Adipose tissue (tissue), 3 donors: ENCODE measurements around the gene GIT1. TPM values are rescaled to one million over a fixed set of nuclear protein-coding genes. Genes with fewer than 3 reads are reported as not detected.

Experiments
- H3K27ac ChIP-seq: one replicate; pipeline ENCODE4 v1.5.1; 2013; ENCODE audit warnings: low read depth, low read length
- WGBS, 3 donors: extraction: QIAGEN DNeasy Blood & Tissue Kit; methylation state at CpG; one replicate each; pipeline ENCODE4 v1.1.7; 2013; 5-methylcytosine and 5-hydroxymethylcytosine counted together
- polyA plus RNA-seq, 3 donors: library from polyadenylated mRNA; stranded (reverse); fragments of 200-250 nt; gene quantifications; one replicate each; pipeline ENCODE4 v1.2.3, GENCODE V29; 2013
- donor health status: healthy with polysubstance abuse.
- donor health status: Bipolar disorder and iron deficiency.
- donor health status: healthy.

Gene GIT1
- polyA plus RNA-seq, 3 donors: 14.6 to 36.8 (median 30.2) TPM

DNA sequence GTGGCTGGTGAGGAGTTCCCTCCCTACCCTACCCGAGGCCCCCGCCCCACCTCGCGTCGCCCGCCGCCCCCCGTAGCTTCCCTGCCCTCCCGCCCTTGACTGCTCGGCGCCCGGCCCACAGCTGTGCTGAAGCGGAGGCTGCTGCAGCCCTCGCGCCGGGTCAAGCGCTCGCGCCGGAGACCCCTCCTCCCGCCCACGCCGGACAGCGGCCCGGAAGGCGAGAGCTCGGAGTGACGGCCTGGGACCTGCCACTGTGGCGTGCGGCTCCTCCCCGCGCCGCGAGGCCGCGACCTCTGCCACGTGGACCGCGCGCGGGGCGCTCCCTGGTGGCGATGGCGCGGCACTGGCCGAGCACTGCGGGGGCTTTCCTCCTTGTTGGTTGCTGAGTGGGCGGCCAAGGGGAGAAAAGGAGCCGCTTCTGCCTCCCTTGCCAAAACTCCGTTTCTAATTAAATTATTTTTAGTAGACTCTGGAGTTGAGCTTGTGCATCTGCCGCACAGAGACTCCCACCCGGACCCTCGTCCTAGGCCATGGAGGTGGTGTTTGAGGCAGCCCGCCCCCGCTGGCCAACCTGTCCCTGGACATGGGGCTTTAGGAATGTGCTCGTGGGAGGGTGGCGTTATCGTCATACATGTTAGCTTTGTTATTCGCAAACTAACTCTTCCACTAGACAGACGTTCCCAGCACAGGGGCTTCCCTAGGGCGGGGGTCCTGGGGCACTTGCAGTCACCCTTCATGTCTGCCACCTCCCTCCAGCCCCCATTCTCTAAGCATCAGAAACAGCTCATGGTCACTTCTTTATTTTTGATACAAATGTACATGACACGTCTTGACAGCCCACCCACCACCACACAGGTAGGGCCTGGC lies 16.5 kb downstream of the GIT1 start:
- no peak overlapping the region for H3K27ac ChIP-seq
- WGBS, 3 donors: 19 to 35% (median 24%) methylated on average over 36 to 62 of the region's 62 CpGs

DNA sequence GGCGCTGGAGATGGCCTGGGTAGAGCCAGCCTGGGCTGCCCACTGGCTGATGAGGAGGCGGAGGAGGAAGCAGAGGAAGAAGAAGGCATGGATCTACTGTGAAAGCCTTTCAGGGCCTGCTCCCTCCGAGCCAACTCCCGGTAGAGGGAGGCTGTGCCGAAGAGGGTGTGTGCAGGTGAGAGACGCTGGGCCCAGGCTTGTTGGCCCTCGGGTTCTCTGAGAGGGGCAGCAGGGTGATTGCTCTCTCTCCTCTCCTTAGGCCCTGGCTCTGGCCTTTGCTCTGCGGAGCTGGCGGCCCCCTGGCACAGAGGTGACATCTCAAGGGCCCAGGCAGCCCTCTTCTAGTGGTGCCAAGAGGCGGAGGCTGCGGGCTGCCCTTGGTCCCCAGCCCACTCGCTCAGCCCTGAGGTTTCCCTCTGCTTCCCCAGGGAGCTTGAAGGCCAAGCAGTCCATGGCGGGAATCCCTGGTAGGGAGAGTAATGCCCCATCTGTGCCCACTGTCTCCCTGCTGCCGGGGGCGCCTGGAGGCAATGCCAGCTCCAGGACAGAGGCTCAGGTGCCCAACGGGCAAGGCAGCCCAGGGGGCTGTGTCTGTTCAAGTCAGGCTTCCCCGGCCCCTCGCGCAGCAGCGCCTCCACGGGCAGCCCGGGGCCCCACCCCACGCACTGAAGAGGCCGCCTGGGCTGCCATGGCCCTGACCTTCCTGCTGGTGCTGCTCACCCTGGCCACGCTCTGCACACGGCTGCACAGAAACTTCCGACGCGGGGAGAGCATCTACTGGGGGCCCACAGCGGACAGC lies 17.4 kb downstream of the GIT1 start:
- no peak overlapping the region for H3K27ac ChIP-seq
- WGBS, 3 donors: 48 to 52% (median 50%) methylated on average over 25 to 30 of the region's 30 CpGs

DNA sequence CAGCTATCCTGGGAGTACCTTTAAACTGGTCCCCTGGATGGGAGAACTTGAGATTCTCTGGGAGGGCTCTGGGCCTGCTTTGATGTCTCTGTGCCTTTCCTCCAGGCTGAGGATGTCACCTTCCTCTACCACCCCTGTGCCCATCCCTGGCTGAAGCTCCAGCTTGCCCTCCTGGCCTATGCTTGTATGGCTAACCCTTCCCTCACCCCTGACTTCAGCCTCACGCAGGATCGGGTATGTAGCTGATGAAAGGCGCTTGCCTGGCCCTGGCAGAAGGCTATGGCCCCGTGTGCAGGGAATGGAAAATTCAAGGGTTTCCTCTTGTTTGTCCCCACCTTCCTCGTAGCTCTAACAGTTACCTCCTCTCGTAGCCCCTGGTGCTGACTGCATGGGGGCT lies 18.0 kb downstream of the GIT1 start:
- H3K27ac ChIP-seq: no peak overlapping the region
- WGBS, 3 donors: 82 to 91% (median 88%) methylated on average over 6 of the region's 6 CpGs

DNA sequence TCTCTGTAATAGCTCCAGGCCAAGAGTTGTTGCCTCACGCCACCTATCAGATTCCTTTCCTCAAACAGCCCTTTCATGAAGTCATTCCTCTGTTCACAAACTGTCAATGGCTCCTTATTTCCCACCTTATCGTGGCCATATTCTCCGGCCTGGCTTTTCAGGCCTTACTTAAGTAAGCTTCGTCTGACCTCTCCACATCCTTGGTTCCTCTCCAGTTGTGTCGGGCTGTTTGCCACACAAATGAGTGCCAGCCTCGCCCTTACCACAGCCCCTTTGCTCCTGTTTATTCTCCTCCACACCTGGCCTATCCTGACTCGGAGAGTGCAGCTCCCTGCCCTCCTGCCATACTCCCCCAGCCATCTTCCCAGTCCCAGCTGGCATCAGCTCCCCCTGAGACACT lies 18.9 kb downstream of the GIT1 start:
- WGBS, 3 donors: 72 to 78% (median 77%) methylated on average over 7 of the region's 7 CpGs
- no peak overlapping the region for H3K27ac ChIP-seq

DNA sequence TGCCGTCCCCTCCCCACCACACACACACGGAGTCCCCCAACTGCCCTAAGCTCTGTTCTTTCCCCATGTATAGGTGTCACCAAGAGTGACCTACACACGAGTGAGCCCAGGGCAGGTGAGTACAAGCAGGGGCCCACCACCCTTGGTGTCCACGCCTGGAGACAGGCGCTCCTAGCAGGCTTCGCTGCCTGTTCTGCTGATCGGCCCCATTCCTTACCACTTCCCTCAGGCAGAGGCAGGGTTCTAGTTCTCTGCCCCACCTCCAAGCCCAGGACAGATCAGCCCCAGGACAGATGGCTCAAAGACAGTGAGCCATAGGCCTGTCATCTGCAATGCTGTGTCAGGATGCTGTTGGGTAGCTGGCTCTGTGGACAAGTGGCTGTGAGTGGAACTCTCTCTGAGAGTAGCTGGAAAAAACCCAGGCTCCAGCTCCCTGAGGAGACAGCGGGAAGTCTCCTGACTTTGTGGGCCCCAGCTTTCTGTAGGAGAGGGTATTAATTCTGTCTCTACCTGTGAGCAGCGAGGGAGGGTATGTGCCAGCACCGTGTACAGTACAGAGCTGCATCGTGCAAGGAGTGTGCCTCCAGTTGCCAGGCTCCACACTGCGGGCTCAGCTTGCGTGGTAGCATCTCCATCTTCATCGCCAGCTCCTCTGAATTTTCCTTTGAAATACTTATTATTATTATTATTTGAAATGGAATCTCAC lies 20.1 kb downstream of the GIT1 start:
- no peak overlapping the region for H3K27ac ChIP-seq
- WGBS, 3 donors: 60 to 67% (median 63%) methylated on average over 14 of the region's 14 CpGs

DNA sequence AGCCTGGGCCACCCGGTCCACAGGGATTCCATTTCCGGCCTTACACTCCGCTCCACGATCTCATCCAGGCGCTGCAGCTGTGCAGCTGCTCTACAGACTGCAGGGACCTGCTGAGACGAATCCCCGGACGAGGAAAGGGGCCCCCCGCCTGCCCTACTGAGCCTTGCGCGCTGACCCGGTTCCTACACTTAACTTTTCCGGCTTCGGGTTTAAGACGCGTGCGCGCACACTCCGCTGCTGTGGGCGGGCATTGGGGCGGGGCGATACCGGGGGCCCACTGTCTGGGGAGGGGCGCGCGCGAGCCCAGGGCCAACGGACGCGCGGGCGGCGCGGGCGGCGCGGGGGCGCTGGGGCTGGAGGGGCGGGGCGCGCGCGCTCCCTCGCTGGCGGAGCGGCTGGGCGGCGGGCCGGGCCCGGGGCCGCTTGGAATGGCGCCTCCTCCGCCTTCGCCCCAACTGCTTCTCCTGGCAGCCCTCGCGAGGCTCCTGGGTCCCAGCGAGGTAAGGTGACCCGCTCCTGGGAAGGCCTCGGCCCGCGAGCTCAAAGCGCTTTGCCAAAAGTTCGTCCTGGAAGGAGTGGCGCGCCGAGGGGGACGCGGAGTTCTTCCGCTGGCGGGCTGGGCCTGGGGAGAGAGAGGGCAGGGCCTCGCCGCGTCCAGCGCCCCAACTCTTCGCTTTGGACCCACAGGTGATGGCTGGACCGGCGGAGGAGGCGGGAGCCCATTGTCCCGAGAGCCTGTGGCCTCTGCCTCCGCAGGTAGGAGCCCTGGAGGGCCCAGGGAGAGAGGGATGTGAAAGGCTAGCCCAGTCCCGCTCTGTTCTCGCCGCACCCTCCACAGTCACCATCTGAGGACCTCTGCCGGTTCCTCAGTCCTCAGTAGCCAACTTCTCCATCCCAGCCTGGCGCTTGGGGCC lies 20.9 kb downstream of the GIT1 start, which contains the start of gene TP53I13:
TP53I13 (plus strand) TSS at position 371 of the 914 bp plus-strand sequence; CDS start at position 429, 58 bp downstream.
- WGBS, 3 donors: 1 to 2% (median 2%) methylated on average over 65 to 84 of the region's 85 CpGs
- no peak within 1 kb of the TSS for H3K27ac ChIP-seq

DNA sequence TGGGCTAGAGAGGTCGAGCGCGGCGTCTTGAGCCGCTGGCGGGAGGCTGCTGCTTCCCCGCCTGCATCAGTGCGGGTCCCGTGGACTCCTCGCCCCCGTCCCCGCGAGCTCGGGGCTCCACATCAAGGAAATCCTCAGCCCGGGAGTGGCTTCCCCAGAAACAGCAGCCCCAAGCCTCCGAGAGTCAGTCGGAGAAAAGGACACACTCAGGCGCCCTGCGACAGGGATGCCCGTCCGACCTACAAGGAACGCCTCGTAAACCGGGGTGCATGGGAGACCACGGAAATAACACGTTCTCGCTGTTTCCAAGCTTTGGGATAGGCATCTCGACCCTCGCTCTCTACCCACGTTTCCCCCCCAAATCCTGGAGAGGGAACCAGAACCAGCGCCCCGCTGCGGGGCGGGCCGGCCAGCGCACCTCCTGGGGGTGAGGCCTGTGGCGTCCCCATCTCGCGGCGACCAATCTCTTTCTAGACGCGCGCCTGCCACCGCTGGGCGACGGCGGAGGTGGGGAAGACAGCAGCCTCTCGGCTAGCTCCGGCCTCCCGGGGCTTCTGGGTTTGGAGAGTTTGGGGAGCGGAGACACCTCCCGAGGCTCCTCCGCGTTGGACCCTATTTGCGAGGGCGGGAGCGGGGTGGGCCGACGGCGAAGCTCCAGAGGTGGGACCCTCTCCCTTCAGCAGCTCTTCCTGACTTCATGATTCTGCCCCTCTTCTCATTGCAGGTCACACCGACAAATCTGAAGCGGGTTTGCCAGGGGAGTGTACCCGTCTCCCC lies 21.7 kb downstream of the GIT1 start:
- no peak overlapping the region for H3K27ac ChIP-seq
- 0% methylated on average over 56 to 63 of the region's 63 CpGs for WGBS, 3 donors

DNA sequence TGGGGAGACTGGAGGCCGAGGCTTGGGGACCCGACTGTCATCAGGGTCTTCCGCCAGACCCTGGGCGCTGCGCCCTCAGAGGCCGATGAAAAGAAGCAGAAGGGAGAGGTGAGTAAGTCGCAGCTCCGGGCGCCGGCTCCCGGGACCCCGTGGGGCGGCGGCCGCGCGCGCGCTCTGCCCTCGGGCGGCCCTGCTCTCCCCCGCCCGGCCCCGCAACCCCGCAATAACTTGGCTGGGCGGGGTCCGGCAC lies 22.2 kb downstream of the GIT1 start:
- 0% methylated on average over 11 to 27 of the region's 27 CpGs for WGBS, 3 donors
- H3K27ac ChIP-seq: no peak overlapping the region

DNA sequence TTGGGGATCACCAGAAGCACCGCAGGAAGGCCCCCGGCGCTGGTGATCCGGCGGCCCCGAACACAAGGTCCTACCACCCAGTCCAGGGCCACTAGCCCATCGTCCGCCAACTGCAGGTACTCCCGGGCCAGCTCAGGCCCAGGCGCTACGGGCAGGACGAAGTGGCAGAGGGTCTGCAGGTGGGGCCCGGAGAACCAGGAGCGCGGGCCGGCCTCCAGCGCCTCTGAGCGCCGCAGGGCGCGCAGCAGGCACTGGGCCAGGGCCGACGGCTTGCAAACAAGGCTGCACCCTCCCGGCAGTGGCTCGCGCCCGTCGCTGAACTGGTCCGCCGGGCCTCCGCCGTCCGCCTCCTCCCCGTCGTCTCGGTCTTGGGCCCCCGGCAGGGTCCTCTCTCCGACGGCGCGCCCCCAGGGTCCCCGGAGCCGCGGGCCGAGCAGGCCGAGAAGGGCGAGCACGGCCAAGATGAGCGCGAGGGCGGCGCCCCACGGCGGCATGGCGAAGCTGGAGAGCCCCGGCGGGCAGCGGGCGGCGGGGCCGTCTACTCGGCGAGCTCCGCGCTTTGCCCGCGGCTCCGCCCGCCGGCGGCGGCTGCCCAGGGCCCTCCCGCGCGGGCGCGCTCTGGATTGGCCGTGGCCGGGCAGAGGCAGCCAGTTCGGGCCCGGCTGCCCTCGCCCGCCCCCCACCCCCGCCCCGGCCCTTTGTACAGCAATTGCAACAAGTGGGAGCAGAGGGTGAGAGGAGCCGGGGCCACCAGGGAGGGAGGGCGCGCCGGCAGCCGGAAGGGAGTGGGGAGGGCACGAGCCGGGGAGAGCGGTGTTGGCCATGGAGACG lies 22.8 kb downstream of the GIT1 start, which contains the start of gene ABHD15:
ABHD15 (minus strand) TSS at position 565 of the 831 bp plus-strand sequence; CDS start at position 494, 71 bp downstream.
- H3K27ac ChIP-seq: no peak within 1 kb of the TSS
- WGBS, 3 donors: 1 to 3% (median 2%) methylated on average over 31 to 93 of the region's 94 CpGs

DNA sequence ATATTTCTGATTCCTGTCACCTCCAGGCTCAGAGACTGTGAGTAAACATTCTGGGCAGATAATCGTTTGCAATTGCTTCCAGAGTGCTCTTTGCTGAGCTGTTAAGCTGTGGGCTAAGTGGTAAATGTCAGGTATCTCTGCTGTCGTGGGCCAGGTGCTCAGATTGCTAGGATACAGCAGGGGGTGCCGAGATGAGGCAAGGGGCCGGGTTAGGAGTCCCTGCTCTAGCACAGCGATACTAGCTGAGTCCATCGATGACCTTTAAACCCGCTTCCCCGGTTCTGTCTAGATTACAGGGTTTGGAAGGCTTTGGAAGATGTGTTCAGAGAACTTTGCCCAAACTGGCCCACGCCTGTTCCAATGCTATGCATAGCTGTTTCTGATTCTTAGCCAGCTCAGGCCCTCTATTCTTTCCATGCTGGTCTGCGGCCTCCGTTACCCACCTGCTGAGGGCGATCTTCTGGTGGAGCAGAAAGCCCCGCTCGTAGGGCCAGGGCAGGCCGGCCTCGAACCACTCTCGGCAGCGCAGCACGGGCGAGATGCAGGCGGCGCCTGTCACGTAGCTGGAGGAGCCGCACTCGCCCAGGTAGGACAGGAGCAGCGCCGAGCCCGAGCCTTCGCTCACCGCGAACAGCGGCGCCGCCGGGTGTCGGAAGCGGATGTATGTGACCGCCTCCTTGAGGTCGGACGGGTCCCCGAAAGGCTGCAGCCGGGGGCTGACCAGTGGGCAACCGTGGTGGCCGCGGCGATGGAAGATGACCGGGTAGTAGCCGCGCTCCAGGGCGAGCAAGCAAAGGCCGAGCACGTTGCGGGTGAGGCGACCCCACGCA lies 23.6 kb downstream of the GIT1 start:
- WGBS, 3 donors: 13 to 23% (median 15%) methylated on average over 49 to 55 of the region's 55 CpGs
- H3K27ac ChIP-seq: no peak overlapping the region

DNA sequence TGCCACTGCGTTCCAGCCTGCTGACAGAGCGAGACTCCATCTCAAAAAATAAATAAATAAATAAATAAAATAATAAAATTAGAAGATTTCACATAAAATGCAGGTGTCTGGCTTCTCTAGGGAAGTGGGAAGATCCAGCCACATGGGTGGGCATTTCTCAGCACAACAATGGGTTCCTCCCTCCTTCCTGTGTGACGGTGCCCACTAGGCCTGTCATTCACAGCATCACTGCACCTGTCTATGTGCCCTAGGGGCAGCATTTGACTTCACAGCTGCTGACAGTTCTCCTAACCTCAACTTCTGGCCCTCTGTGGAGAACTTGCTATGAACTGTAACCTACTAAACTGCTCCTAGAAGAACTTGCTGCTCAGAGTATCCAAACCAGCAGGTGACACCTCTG lies 25.6 kb downstream of the GIT1 start:
- 87 to 100% (median 93%) methylated on average over 3 of the region's 3 CpGs for WGBS, 3 donors

DNA sequence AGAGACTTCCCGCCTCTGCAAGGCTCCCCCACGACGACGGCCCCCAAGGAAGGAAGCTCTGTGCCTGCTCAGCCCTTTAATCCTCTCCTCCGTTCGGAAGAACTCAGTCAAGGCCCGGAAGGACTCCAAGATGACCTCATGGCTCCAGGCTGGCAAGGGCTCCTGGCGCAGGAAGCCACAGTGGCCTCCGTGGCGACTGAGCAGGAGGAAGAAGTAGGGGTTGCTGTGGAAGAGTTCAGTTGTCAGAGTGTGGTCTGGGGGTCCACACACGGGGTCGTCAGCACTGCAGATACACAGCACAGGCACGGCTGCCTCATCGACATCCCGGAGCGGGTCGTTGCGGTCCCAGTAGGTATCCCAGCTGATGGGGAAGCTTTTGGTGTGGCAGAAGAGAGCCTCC lies 26.8 kb downstream of the GIT1 start:
- H3K27ac ChIP-seq: no peak overlapping the region

More for the DNA sequence above, 25.6 kb downstream of the GIT1 start:
- H3K27ac ChIP-seq: no peak overlapping the region

DNA sequence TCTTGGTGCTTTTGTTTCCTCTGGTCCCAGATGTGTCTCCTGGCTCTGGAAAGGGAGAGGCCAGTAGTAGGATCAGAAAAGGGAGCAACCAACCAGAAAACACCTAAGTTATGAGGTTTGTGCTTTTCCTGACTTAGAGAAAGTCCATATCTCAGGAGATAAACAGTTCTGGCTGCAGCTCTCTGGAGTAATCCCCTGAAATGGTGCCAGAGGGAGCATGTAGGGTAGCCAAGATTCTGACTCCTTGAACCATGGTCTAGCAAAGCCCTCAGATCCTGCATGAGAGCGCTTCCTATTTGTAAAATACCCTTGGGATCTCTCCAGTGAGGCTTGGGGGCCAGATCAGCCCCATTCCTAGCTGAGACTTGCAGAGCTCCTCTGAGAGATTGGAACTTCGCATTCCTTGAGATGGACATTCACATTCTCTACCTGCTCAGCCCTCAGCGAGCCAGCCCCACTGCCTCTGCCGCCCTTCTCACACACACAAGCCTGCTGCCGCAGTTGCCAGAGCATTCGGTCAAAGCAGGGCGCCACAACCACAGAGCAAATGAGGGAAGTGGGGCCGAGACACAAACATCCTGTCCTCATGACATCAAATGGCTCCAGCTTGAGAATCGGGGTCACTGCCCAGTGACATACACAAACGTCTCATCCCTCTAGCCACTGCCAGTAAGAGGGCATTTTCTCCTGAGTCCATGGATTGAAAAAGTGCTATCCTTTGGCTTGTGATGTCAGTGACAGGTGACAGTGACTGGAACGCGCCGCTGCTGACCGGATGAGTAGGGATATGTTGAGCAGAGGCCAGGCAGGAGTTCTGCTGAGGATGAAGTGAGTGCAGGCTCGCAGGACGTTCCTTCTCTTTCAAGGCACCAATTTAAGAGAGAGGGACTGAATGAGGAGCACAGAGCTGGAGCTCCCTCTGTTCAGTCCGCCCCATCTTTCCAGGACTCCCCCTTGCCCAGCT lies 27.6 kb downstream of the GIT1 start:
- 56 to 80% (median 61%) methylated on average over 17 of the region's 17 CpGs for whole genome bisulfite sequencing, 3 donors
- H3K27ac ChIP-seq: no peak overlapping the region

More for the DNA sequence above, 26.8 kb downstream of the GIT1 start:
- 73 to 90% (median 75%) methylated on average over 17 to 18 of the region's 18 CpGs for WGBS, 3 donors

DNA sequence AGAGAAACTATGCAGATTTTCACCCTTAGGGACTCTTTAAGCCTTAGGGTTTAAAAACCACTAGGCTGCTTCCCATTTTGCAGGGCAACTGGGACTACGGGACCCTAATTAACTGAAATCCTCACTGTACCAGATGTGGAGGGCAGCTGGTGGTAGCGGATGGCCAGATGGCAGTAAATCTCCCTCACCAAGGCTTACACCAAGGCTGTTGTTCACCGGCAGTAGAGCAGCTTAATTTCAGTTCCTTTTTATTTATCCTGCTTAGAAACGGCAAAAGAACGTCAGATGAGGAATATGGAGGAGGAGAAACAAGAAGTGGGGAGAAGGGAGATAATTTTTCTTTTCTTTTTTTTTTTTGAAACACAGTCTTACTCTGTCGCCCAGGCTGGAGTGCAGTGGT lies 29.1 kb downstream of the GIT1 start:
- WGBS, 3 donors: 49 to 83% (median 71%) methylated on average over 5 to 6 of the region's 6 CpGs
- no peak overlapping the region for H3K27ac ChIP-seq

DNA sequence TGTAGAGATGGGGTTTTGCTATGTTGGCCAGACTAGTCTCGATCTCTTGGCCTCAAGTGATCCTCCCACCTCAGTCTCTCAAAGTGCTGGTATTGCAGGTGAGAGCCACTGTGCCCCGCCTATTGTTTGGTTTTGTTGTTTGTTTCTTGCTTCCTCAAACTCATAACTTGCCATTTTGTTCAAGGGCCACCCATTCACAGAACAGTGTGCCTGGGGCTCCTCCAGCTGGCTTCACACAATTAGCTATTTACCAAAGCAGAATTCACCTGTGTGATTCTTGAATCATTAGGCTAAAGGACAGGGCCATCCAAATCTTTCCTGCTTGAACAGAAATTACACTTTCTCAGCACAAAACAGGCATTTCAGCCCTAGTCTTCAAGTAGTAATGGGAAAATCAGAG lies 29.8 kb downstream of the GIT1 start:
- 90 to 100% (median 96%) methylated on average over 2 of the region's 2 CpGs for WGBS, 3 donors
- no peak overlapping the region for H3K27ac ChIP-seq
